K562 (cell line): ENCODE data around the gene OR9A4. TPM values are rescaled to one million over a fixed set of nuclear protein-coding genes. Genes with fewer than 3 reads are reported as not detected.

Experiments
- ETV6 ChIP-seq, 3 experiments: fragments of 150-350 bp in 1 of 3; sonication (generic) in 1 of 3; formaldehyde crosslinking in 1 of 3; IDR thresholded peaks; 2 replicates each; pipeline versions ENCODE4 v1.6.1 to v1.8.0; 2014 to 2022; ENCODE audit warnings: borderline replicate concordance in 2 of 3, low read depth in 2 of 3, antibody characterized with exemption in 1 of 3, low read length in 1 of 3, mild to moderate bottlenecking in 1 of 3, missing genetic modification reagents in 1 of 3
- MNT ChIP-seq, 2 experiments: fragments of 450-650 bp; conservative IDR thresholded peaks; 2 replicates each; pipeline ENCODE4 v1.6.1; 2017; ENCODE audit warnings: mild to moderate bottlenecking in 2 of 2, moderate library complexity in 2 of 2
- NCOA2 ChIP-seq, 2 experiments: fragments of 450-650 bp; IDR thresholded peaks; 2 replicates each; pipeline ENCODE4 v1.6.1; 2018; ENCODE audit warnings: mild to moderate bottlenecking in 2 of 2, moderate library complexity in 1 of 2; ENCODE audit not compliant: partially characterized antibody in 2 of 2
- PHTF2 ChIP-seq: fragments of 250-450 bp; sonication (Bioruptor Pico); IDR thresholded peaks from 2 replicates; pipeline ENCODE4 v1.5.0; 2021; ENCODE audit warnings: mild to moderate bottlenecking
- ZMIZ1 ChIP-seq, 2 experiments: fragments of 150-350 bp in 1 of 2; IDR thresholded peaks; 2 replicates each; pipeline ENCODE4 v1.6.1; 2012 to 2016; ENCODE audit warnings: low read depth in 2 of 2, low read length in 2 of 2, mild to moderate bottlenecking in 1 of 2, moderate library complexity in 1 of 2
- polyA plus RNA-seq, 8 experiments: library from polyadenylated mRNA; depleted of rRNA in 4 of 8; stranded (reverse) in 5 of 8; unstranded in 3 of 8; fragments of >200 nt; fragmentation: Nextera tagmentation in 2 of 8; fragmentation: Illumina TruSeq in 1 of 8; extraction: Ambion mirVana in 2 of 8; extraction: Trizol in 1 of 8; gene quantifications; 2 replicates each; pipeline versions ENCODE4 v1.2.1 to v1.2.3, GENCODE V29; 2011 to 2014; ENCODE audit warnings: inconsistent platforms in 1 of 8, missing spikeins in 1 of 8
- total RNA-seq, 7 experiments: library from RNA; depleted of rRNA in 6 of 7; stranded (reverse); fragments of >200 nt in 6 of 7; fragmentation: Illumina TruSeq in 2 of 7; extraction: Trizol in 2 of 7; gene quantifications; 2 replicates each; pipeline versions ENCODE4 v1.2.1 to v1.2.3, GENCODE V29; 2011 to 2021; ENCODE audit warnings: low replicate concordance in 1 of 7
- TF ChIP-seq, protein P1 (sequence below): sonication (generic); formaldehyde crosslinking; IDR thresholded peaks from 2 replicates; pipeline ENCODE4 v1.8.0; 2022; ENCODE audit warnings: missing genetic modification reagents, mild to moderate bottlenecking, moderate library complexity, borderline replicate concordance

Gene OR9A4
- total and polyA plus RNA-seq, 9 of the 15 experiments (the other 6 are each of a cell fraction or from before 2014, with no cell fraction given), result not detected

DNA sequence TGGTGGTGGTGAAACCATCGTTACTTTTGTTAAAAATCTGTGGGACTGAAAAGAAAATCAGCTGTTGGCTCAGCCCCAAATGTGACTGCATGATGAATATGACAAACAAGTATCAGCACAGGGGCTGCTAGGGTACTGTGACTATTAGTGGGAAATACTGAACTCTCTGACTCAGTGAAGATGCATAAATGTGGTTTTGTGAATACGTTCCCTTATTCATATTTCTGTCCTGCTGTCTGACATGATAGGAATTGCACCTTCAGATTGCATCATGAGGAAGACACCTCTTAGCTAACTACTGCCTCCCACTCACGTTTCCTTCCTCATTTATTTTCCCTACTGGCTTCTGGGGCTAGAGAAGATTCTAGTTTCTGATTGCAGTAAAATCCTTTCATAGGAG is 29.2 kb downstream of the OR9A4 start (continued):
- no peak for TF ChIP-seq MNT (conservative IDR thresholded peaks at IDR 0.05)
- TF ChIP-seq, protein P1, sequence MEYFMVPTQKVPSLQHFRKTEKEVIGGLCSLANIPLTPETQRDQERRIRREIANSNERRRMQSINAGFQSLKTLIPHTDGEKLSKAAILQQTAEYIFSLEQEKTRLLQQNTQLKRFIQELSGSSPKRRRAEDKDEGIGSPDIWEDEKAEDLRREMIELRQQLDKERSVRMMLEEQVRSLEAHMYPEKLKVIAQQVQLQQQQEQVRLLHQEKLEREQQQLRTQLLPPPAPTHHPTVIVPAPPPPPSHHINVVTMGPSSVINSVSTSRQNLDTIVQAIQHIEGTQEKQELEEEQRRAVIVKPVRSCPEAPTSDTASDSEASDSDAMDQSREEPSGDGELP (CRISPR knock-in tag), result no peak
- TF ChIP-seq ETV6 (IDR thresholded peaks at IDR 0.05; ENCODE audit: borderline replicate concordance in 1 of 2, low read depth in 2 of 2, low read length in 1 of 2), result no peak
- TF ChIP-seq ETV6 (CRISPR knock-in tag; IDR thresholded peaks at IDR 0.05; ENCODE audit: borderline replicate concordance), result no peak
- no peak for TF ChIP-seq NCOA2 (IDR thresholded peaks at IDR 0.05; ENCODE audit: partially characterized antibody in 2 of 2)
- TF ChIP-seq PHTF2 (CRISPR knock-in tag), result no peak
- no peak for TF ChIP-seq ZMIZ1 (IDR thresholded peaks at IDR 0.05; ENCODE audit: low read depth in 2 of 2, low read length in 2 of 2)
